Neural crest cell (in vitro differentiated cells): ENCODE measurements around the gene PHOX2A. TPM values are rescaled to one million over a fixed set of nuclear protein-coding genes. Genes with fewer than 3 reads are reported as not detected.
A peak's percentile ranks its signal among the peaks of the same experiment; 100 is the strongest.

Experiments
- DNase-seq: peaks from one replicate; pipeline ENCODE4 v3.0.0; 2021; ENCODE audit warnings: low read depth, mixed read lengths, low spot score
- H3K27ac Mint-ChIP-seq: one replicate; pipeline ENCODE4 v1.8.0; 2021; ENCODE audit warnings: mild to moderate bottlenecking, mixed read lengths; ENCODE audit not compliant: unreplicated experiment
- H3K27me3 Mint-ChIP-seq: 2 replicates; pipeline ENCODE4 v1.8.0; 2021; ENCODE audit warnings: low read depth, mild to moderate bottlenecking, mixed read lengths
- H3K36me3 Mint-ChIP-seq: 2 replicates; pipeline ENCODE4 v1.8.0; 2021; ENCODE audit warnings: low read depth, mild to moderate bottlenecking, mixed read lengths
- H3K4me1 Mint-ChIP-seq: 2 replicates; pipeline ENCODE4 v1.8.0; 2021; ENCODE audit warnings: mixed read lengths
- H3K4me3 Mint-ChIP-seq: one replicate; pipeline ENCODE4 v1.8.0; 2021; ENCODE audit warnings: mild to moderate bottlenecking, mixed read lengths
- H3K9me3 Mint-ChIP-seq: 2 replicates; pipeline ENCODE4 v1.8.0; 2021; ENCODE audit warnings: mixed read lengths
- CTCF ChIP-seq: fragments of 200-600 bp; sonication (generic); conservative IDR thresholded peaks from 2 replicates; pipeline ENCODE4 v1.5.0; 2021; ENCODE audit warnings: antibody characterized with exemption, mild to moderate bottlenecking
- total RNA-seq: library from RNA; stranded (reverse); gene quantifications from 2 replicates; pipeline ENCODE4 v1.2.1, GENCODE V29; 2021

Gene PHOX2A
- total RNA-seq, 1 donor from 2014 or later: 5.6 TPM

GRCh38 chr11:72239313-72239848 is 4.6 kb downstream of the PHOX2A start:
- no peak for TF ChIP-seq CTCF
- peaks cover 23% of the 10 kb centered on the region for H3K36me3 Mint-ChIP-seq
- peak overlapping the region; percentile 82 for H3K4me3 Mint-ChIP-seq
- H3K4me1 Mint-ChIP-seq: peaks cover 25% of the 10 kb centered on the region
- DNase-seq: peak; percentile 27
- no peaks in the 10 kb centered on the region for H3K9me3 Mint-ChIP-seq
- H3K27me3 Mint-ChIP-seq: peaks cover 53% of the 10 kb centered on the region
- H3K27ac Mint-ChIP-seq: no peak overlapping the region

GRCh38 chr11:72238492-72239312 is 5.3 kb downstream of the PHOX2A start:
- H3K4me3 Mint-ChIP-seq: peak overlapping the region; percentile 82
- H3K4me1 Mint-ChIP-seq: peaks cover 26% of the 10 kb centered on the region
- H3K36me3 Mint-ChIP-seq: peaks cover 23% of the 10 kb centered on the region
- no peak for TF ChIP-seq CTCF
- H3K27ac Mint-ChIP-seq: no peak overlapping the region
- no peaks in the 10 kb centered on the region for H3K9me3 Mint-ChIP-seq
- DNase-seq: no peak
- peaks cover 53% of the 10 kb centered on the region for H3K27me3 Mint-ChIP-seq

GRCh38 chr11:72238040-72238450 is 5.9 kb downstream of the PHOX2A start:
- Mint-ChIP-seq H3K9me3 (no peaks in the 10 kb centered on the region), H3K4me1 (peaks cover 21% of the 10 kb centered on the region), H3K36me3 (peaks cover 22% of the 10 kb centered on the region), H3K4me3 (peak overlapping the region; percentile 72), H3K27ac (no peak overlapping the region), H3K27me3 (peaks cover 46% of the 10 kb centered on the region)
- peak; percentile 64 for DNase-seq
- peak; percentile 73 for TF ChIP-seq CTCF

- Mint-ChIP-seq H3K9me3 (no peaks in the 10 kb centered on the region), H3K27me3 (peaks cover 39% of the 10 kb centered on the region), H3K36me3 (peaks cover 21% of the 10 kb centered on the region), H3K27ac (no peak overlapping the region), H3K4me1 (peaks cover 21% of the 10 kb centered on the region), H3K4me3 (peak overlapping the region; percentile 12)
- no peak for DNase-seq
- no peak for TF ChIP-seq CTCF
These were observed 6.7 kb downstream of the PHOX2A start for GRCh38 chr11:72237112-72237931.

- Mint-ChIP-seq H3K4me1 (peaks cover 21% of the 10 kb centered on the region), H3K36me3 (peaks cover 15% of the 10 kb centered on the region), H3K27ac (no peak overlapping the region), H3K27me3 (peaks cover 33% of the 10 kb centered on the region), H3K9me3 (no peaks in the 10 kb centered on the region), H3K4me3 (peak overlapping the region; percentile 41)
- no peak for DNase-seq
- TF ChIP-seq CTCF: no peak
These were observed 7.2 kb downstream of the PHOX2A start for GRCh38 chr11:72236774-72237111.
